NCI-H146 treated with DMSO at 0.1 percent for 48 hours (cell line): ENCODE results near the gene KAT14.
"Not testable (repeated sequence)": the region's sequence is repeated elsewhere in the genome, so short reads cannot be mapped to it uniquely, and the experiment has no call there.

Experiments
- DNase-seq: peaks from one replicate; lab custom pipeline; 2025; ENCODE audit not compliant: unreplicated experiment; lab: John Stamatoyannopoulos, UW

Gene KAT14

DNA sequence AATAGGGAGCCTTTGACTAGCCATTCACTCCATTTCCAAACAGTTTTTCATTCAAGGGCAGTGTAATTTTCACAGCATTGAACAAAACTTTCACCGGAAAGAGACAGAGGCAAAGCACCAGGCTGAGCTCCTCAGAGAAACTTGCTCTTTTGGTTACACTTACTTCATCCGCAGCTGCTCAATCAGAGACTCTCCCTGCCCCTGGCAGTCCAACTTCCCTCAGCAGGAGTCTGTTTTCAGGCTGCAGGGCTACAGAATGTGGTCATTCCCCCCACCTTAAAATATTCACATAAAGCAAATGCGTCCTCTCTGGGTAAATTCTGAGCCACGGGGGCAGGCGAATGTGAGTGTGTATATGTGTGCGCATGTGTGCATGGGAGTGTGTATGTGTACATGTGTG lies 80.6 kb downstream of the KAT14 start:
- DNase-seq = no peak

DNA sequence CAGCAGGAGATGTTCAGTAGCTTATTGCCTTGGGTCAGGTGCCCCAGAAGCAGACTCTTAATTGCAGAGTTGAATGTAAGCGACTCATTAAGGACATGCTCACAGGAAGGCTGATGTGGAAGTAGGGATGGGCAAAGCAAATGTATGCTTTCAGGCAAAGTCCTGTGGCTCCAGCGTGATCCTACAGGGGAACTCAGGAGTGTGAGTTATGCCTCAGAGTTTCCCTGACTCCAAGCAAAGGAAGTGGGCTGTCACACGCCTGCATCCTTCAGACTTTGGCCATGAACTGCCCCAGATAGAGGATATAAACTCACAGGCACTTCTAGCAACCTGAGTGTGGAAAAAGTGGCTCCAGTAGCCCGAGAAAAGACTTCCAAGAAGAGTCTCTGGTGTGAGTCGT lies 85.7 kb downstream of the KAT14 start:
- no peak for DNase-seq

DNA sequence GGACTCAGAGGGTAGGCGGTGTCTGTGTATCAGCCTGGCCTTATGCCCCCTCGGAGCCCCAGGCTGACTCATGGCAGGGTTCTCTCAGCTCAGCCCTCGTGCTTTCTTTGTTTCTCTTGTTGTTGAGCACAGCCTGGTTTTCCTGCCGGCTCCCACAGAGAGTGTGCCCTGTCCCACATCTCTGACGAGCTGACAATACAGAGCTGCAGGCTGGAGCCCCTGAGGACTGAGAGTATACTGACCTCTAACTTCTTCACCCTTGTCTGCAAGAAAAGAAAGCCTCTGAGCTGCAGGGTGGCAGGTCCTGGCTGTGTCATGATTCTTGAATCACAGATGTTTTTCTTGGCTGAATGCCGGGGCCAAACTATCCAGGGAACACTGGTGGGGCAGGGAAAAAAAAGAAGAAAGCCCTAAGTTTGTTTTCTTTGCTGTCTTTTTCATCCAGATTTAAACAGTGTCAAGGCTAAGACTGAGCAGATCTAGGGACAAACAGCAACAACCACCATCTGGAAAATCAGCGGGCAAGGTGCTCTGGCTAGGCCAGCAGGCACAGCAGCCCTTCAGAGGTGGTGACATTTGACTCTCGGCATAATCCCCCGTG lies 87.4 kb downstream of the KAT14 start:
- no peak for DNase-seq

DNA sequence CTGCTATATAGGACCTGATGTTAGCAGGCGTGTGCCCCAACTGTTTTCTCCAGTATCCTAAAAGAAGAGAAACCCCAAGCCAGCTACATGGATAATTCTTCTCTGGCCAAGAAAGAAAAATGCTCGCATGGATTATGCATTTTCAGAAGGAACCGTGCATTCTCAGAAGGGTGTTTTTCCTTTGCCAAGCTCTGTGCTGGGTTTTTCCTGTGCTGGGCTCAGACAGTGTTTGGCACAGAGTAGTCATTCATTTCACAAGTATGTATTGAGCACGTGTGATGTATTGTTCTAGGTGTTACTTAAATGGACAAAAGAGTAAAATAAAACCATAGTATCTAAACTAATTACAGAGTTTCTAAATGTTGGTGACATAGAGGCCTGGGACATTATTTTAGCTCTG lies 88.0 kb downstream of the KAT14 start:
- no peak for DNase-seq

DNA sequence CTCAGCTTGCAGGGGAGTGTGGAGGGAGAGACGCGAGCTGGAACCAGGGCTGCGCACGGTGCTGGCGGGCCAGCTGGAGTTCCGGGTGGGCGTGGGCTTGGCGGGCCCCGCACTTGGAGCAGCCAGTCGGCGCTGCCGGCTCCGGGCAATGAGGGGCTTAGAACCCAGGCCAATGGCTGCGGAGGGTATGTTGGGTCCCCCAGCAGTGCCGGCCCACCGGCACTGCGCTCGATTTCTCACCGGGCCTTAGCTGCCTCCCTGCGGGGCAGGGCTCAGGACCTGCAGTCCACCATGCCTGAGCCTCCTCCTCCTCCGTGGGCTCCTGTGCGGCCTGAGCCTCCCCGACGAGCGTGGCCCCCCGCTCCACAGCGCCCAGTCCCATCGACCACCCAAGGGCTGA lies 89.1 kb downstream of the KAT14 start:
- not testable (repeated sequence) for DNase-seq

DNA sequence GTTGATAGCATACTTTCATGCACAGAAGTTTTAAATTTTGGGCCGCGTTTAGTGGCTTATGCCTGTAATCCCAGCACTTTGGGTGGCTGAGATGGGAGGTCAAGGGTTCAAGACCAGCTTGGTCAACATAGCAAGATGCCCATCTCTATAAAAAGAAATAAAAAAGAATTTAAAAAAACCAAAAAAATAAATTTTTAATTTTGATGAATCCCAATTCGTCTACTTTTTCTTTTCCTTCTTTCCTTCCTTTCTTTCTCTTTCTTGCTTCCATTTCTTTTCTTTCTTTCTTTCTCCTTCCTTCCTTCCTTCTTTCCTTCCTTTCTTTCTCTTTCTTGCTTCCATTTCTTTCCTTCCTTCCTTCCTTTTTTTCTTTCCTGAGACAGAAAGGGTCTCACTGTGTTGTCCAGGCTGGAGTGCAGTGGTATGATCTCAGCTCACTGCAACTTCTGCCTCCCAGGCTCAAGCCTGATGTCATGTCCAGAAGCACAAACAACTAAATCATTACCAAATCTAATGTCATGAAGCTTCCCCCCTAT lies 95.8 kb downstream of the KAT14 start:
- DNase-seq = no peak
